Activated CD4-positive, alpha-beta T cell treated with anti-CD3 and anti-CD28 coated beads for 36 hours (primary cell): ENCODE data around the gene HIVEP3. TPM values are rescaled to one million over a fixed set of nuclear protein-coding genes. Genes with fewer than 3 reads are reported as not detected.

Experiments
- ATAC-seq: fragments of 200-7000 bp; cut with Tn5 transposase; one replicate; pipeline ENCODE4 v1.10.0; 2021; ENCODE audit warnings: mild to moderate bottlenecking, moderate library complexity
- CTCF ChIA-PET: fragments of 350-600 bp; sonication (Branson Sonifier 250); formaldehyde crosslinking; loops from one replicate; lab custom pipeline; 2021; ENCODE audit warnings: antibody characterized with exemption; lab: Charles Lee
- POLR2A ChIA-PET: fragments of 350-600 bp; sonication (Branson Sonifier 250); formaldehyde crosslinking; loops from one replicate; lab custom pipeline; 2021; ENCODE audit warnings: antibody characterized with exemption, inconsistent platforms; lab: Charles Lee
- DNase-seq: peaks from one replicate; pipeline ENCODE4 v3.0.0-alpha.2; 2020
- H3K27ac Mint-ChIP-seq: one replicate; pipeline ENCODE4 v1.8.0; 2021; ENCODE audit warnings: mixed read lengths
- H3K27me3 Mint-ChIP-seq: one replicate; pipeline ENCODE4 v1.8.0; 2021; ENCODE audit warnings: mixed read lengths
- H3K36me3 Mint-ChIP-seq: one replicate; pipeline ENCODE4 v1.8.0; 2021; ENCODE audit warnings: low read depth, mixed read lengths
- H3K4me1 Mint-ChIP-seq: one replicate; pipeline ENCODE4 v1.8.0; 2021; ENCODE audit warnings: mixed read lengths
- H3K4me3 Mint-ChIP-seq: one replicate; pipeline ENCODE4 v1.8.0; 2021; ENCODE audit warnings: mild to moderate bottlenecking, moderate library complexity, mixed read lengths
- H3K9me3 Mint-ChIP-seq: one replicate; pipeline ENCODE4 v1.8.0; 2021; ENCODE audit warnings: low read depth, mixed read lengths
- intact Hi-C, 2 experiments: fragments of 100-400 bp; cut with DNase I in 1 of 2; cut with micrococcal nuclease in 1 of 2; formaldehyde crosslinking; loops; one replicate each; pipeline versions ENCODE4 v1.14.2 to v1.15.1; 2022 to 2024; cut with DNase I, micrococcal nuclease
- total RNA-seq, 2 experiments: library from RNA; stranded (reverse); gene quantifications; one replicate each; pipeline ENCODE4 v1.2.3, GENCODE V29; 2021

HIVEP3 gene
- total RNA-seq, 2 experiments from 2014 or later: 29.4 to 39.6 TPM

DNA sequence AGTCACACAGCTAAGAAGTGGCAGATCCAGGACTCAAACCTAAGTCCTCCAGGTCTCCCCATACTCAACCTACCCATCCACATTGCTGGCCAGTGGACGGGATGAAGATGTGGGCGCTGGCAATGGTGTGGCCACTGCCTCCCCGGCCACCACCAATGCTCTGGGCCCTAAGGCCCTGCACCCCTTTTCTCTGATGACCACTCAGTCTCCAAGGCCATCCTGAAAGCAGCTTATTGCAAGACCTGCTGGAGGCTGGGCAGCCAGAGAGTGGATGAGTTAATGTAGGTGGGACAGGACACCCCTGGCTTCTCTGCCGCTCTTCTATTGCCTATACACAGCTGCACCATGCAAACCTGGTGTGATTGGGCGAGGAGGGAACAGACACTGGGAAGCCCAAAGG lies 178.7 kb downstream of the HIVEP3 start:
- ATAC-seq (no peak), DNase-seq (no peak)
- Mint-ChIP-seq H3K27me3 (no peaks in the 10 kb centered on the region), H3K4me1 (peaks cover 92% of the 10 kb centered on the region), H3K36me3 (peaks cover 4% of the 10 kb centered on the region), H3K4me3 (peak overlapping the region; percentile 58), H3K9me3 (no peaks in the 10 kb centered on the region), H3K27ac (peak overlapping the region; percentile 91)
- CTCF ChIA-PET: interaction anchor here (1.1 to 1.5 kb wide), 2 partner anchors 13 to 167 kb away, joined by 4 to 5 read pairs; no protein-coding TSS in a partner anchor
- intact Hi-C loops: no loop called here
- POLR2A ChIA-PET: no interaction called here

DNA sequence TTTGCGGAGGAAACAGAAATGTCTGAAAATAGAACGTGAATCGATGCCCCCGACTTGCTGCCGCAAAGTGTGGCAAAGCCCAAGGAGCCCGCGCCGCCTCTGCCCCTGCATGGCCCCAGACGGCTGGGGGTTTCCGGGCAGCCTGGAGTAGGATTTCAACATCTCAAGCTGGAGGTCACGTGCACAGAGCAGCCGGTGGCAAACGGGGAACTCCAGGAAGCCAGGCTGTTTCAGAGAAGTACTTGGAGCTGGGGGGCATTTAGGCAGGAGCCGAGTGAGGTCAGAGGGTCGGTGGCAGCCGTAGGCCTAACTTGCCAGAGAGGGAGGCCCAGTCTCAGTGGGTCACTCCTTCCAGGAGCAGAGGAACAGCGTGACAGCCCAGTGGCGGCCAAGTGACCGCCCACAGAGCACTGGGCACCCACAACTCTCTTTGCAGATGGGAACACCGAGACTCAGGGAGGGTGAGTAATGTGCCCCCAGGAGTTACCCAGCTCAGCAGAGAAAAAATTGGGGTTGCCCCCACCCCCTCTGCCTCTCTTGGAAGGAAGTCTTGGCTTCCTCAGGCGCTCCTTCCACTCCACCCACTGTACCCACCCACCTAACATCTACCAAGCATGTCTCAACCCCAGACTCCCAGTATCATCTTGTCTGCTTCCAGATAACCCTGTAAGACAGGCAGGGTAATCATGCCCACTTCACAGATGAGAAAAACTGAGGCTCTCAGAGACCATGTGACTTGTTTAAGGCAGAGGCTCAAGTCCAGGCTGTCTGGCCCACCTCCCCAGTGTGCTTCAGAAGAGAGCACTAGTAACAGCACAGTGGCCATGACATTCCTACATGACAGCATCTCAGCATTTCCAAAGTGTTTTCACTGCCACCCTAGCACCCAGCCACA lies 179.4 kb downstream of the HIVEP3 start:
- intact Hi-C loops: loop anchor here (1.0 to 2.0 kb wide), 9 partner anchors 15 to 181 kb away; no protein-coding TSS in a partner anchor
- peaks cover 92% of the 10 kb centered on the region for H3K4me1 Mint-ChIP-seq
- ATAC-seq (peak; percentile 50), DNase-seq (peak; percentile 95)
- H3K27ac Mint-ChIP-seq: peak overlapping the region; percentile 91
- no peaks in the 10 kb centered on the region for H3K9me3 Mint-ChIP-seq
- no peaks in the 10 kb centered on the region for H3K27me3 Mint-ChIP-seq
- peak overlapping the region; percentile 58 for H3K4me3 Mint-ChIP-seq
- ChIA-PET POLR2A (interaction anchor here (0.6 to 1.0 kb wide), 2 partner anchors 100 to 153 kb away, joined by 3 read pairs; no protein-coding TSS in a partner anchor), CTCF (interaction anchor here (1.1 kb wide), 1 partner anchor 166 kb away, joined by 4 read pairs; no protein-coding TSS in a partner anchor)
- peaks cover 1% of the 10 kb centered on the region for H3K36me3 Mint-ChIP-seq

DNA sequence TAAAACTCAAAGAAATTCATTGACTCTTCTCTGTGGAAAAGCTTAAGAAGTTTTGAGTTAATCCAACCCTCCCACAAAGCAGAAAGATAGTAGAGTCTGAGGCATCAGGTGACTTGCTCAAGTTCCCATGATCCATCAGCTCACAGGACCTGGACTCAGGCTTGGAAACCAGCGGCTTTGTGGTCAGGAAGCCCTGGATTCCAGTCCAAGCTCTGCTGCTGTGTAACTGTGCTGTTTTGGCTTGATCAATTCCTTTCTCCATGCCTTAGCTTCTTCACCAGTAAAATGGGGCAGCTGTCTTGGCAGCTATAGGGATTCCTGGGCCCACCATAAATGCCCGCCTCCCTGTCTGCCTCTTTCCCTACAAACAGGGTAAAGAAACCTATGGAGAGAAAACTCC lies 180.2 kb downstream of the HIVEP3 start:
- Mint-ChIP-seq H3K27ac (peak overlapping the region; percentile 91), H3K27me3 (no peaks in the 10 kb centered on the region), H3K36me3 (no peaks in the 10 kb centered on the region), H3K4me3 (peak overlapping the region; percentile 58), H3K4me1 (peaks cover 84% of the 10 kb centered on the region), H3K9me3 (no peaks in the 10 kb centered on the region)
- POLR2A ChIA-PET: interaction anchor here (0.6 to 0.9 kb wide), 2 partner anchors 100 to 917 kb away, joined by 3 to 4 read pairs; no protein-coding TSS in a partner anchor
- CTCF ChIA-PET: interaction anchor here (0.6 to 1.0 kb wide), 3 partner anchors 9 to 42 kb away, joined by 3 to 8 read pairs (median 4); no protein-coding TSS in a partner anchor
- intact Hi-C loops: loop anchor here in 1 of 2 experiments (2.0 kb wide), 3 partner anchors 16 to 76 kb away; no protein-coding TSS in a partner anchor
- no peak for ATAC-seq
- no peak for DNase-seq

DNA sequence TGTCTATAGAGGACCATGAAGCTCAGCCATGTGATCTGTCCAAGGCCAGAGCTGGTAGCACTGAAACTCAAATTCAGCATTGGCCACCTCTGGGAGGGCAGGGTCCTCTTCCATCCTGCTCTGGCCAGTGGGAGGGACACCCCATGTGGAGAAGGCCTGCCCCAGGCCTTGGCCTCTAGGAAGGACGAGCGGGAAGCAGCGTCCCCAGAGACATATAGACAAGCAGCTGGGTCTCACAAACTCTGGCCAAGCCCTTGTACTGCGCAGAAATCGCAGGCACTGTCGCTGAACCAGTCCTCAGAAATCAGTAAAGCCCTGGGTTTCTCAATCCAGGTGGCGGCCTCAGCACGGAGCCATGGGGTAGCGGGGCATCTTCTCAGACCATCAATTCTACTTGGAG lies 180.7 kb downstream of the HIVEP3 start:
- Mint-ChIP-seq H3K27me3 (no peaks in the 10 kb centered on the region), H3K9me3 (no peaks in the 10 kb centered on the region), H3K4me1 (peaks cover 79% of the 10 kb centered on the region), H3K36me3 (no peaks in the 10 kb centered on the region), H3K27ac (peak overlapping the region; percentile 91), H3K4me3 (peak overlapping the region; percentile 58)
- intact Hi-C loops: loop anchor here in 1 of 2 experiments (2.0 kb wide), 3 partner anchors 17 to 75 kb away; no protein-coding TSS in a partner anchor
- ATAC-seq: no peak
- ChIA-PET CTCF (interaction anchor here (0.6 to 1.0 kb wide), 4 partner anchors 9 to 1023 kb away, joined by 3 to 8 read pairs (median 4); no protein-coding TSS in a partner anchor), POLR2A (interaction anchor here (0.6 to 0.9 kb wide), 2 partner anchors 99 to 917 kb away, joined by 3 to 4 read pairs; no protein-coding TSS in a partner anchor)
- no peak for DNase-seq

DNA sequence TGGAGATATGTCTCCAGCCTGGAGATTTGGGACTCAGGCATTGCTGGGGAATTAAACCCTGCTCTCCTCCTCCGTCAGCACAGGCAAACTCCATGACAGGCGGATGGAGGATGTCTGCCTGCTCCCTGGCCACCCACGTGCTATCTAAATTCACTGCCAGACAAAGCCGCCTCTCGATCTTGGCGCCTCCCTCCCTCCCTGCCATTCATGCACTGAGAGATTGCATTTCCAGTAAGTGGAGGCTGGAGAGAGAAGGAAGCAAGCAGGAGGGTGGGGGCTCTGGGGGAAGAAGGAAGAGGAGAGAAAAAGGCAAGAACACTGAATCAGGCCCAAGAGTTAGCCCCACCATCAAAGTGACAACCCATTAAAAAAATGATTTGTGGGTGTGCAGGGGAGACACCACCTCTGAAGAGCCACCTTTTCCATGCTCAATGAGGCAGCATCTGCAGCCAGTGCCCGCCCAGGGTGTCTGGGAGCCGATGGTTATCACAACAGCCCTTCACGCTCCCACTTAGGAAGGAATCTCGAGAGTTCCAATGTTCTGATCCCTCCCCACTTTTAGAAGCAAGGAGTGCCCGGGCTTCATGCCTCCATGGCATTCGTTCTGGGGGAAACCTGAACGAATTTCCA lies 183.0 kb downstream of the HIVEP3 start:
- intact Hi-C loops: no loop called here
- no peaks in the 10 kb centered on the region for H3K27me3 Mint-ChIP-seq
- DNase-seq: no peak
- H3K27ac Mint-ChIP-seq: no peak overlapping the region
- no peaks in the 10 kb centered on the region for H3K36me3 Mint-ChIP-seq
- H3K4me3 Mint-ChIP-seq: no peak overlapping the region
- peaks cover 57% of the 10 kb centered on the region for H3K4me1 Mint-ChIP-seq
- no peaks in the 10 kb centered on the region for H3K9me3 Mint-ChIP-seq
- CTCF ChIA-PET: no interaction called here
- ATAC-seq: no peak
- POLR2A ChIA-PET: no interaction called here

DNA sequence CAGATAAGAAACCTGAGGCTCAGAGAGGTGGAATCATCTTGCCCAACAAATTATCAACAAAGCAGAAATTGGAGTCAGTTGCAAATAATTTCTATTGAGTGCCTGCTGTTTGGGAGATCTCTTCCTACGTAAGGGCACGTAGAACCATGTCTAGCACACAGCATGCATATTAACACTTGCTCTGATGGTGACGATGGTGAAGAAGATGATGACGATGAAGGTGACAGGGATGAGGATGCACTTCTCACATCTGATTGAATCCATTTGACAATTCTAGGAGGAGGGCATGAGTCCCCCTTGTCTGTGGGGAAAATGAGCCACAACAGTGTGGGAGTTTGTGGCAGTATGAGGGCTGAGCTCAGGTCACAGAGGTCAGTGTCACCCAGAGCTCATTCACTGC lies 183.6 kb downstream of the HIVEP3 start:
- H3K27me3 Mint-ChIP-seq: no peaks in the 10 kb centered on the region
- peaks cover 51% of the 10 kb centered on the region for H3K4me1 Mint-ChIP-seq
- CTCF ChIA-PET: no interaction called here
- no peaks in the 10 kb centered on the region for H3K36me3 Mint-ChIP-seq
- POLR2A ChIA-PET: no interaction called here
- H3K9me3 Mint-ChIP-seq: no peaks in the 10 kb centered on the region
- DNase-seq (no peak), ATAC-seq (no peak)
- H3K27ac Mint-ChIP-seq: no peak overlapping the region
- H3K4me3 Mint-ChIP-seq: no peak overlapping the region
- intact Hi-C loops: no loop called here

DNA sequence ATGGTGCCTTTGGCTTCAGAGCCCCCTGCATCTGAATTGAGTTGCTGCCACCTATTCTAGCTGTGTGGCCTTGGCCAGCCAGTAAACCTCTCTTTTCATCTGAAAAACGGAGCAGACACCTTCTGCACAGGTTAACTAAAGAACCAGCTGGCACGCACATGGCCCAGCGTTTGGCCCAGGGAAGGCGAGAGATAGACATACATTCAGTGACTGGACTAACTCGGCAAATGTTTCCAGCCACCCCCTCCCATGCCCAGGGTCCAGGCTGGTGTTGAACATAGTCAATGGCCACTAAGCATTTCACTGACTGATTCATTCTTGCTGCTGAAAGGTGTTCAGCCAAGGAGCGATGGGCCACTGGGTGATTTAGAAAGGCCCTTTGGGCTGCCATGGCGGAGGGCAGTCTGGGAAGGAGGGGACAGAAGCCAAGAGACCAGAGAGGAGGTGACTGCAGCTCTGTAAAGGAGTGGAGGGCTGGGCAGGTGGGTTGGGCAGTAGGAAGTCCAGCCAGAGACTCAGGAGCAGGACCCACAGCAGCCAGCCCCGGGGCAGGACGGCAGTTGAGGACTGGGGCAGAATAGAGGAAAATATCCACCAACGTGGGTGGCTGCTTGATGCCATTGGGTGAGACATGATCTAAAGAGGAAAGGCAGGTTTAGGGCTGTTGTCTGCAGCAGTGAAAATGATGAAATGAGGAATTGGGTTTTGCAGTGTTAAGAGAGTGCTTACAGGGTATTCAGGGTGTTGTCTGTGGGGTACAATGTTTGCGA lies 184.3 kb downstream of the HIVEP3 start:
- Mint-ChIP-seq H3K36me3 (no peaks in the 10 kb centered on the region), H3K27ac (no peak overlapping the region), H3K4me3 (no peak overlapping the region), H3K9me3 (no peaks in the 10 kb centered on the region), H3K4me1 (peaks cover 48% of the 10 kb centered on the region), H3K27me3 (no peaks in the 10 kb centered on the region)
- intact Hi-C loops: no loop called here
- DNase-seq (no peak), ATAC-seq (no peak)
- POLR2A ChIA-PET: no interaction called here
- CTCF ChIA-PET: no interaction called here

DNA sequence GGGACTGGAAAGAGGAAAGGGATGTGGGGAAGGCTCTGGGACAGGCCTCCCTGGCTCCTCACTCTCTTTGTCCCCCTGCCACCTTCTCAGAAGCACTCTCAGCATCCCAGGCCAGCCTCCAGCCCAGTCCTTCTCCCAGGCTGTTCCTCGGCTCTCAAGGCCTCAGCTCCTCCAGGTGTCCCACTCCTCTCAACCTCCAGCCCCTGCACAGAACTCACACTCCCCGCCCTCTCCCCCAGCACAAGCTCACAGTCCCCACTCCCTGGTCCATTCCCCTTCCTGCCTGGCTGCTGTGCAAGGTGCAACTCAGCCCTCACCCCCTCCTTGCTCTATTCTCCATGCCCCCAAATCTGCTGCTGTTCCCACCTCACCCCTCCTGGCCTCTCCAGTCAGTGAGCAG lies 185.0 kb downstream of the HIVEP3 start:
- no peak overlapping the region for H3K27ac Mint-ChIP-seq
- ATAC-seq (no peak), DNase-seq (no peak)
- no peaks in the 10 kb centered on the region for H3K36me3 Mint-ChIP-seq
- H3K27me3 Mint-ChIP-seq: no peaks in the 10 kb centered on the region
- ChIA-PET CTCF (interaction anchor here (0.5 kb wide), 1 partner anchor 142 kb away, joined by 3 read pairs; no protein-coding TSS in a partner anchor), POLR2A (no interaction called here)
- H3K4me3 Mint-ChIP-seq: no peak overlapping the region
- intact Hi-C loops: no loop called here
- peaks cover 49% of the 10 kb centered on the region for H3K4me1 Mint-ChIP-seq
- H3K9me3 Mint-ChIP-seq: no peaks in the 10 kb centered on the region

DNA sequence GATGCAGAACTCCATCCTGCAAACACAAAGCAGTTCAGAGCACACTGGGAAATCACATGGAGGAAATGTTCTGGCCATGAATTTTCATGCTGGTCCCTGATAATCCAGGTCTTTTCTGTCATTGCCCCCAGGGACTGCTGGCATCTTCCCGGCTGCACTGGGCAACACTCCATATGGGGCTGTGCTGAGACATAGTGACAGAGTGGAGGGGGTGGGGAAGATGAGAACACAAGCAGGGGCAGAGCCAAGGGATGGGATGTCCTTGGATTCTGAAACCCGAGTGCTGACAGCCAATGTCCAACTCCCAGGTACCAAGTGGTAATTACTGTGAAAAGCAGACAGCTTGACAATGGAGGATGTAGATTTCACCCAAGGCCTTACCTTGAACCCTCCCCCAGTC lies 185.7 kb downstream of the HIVEP3 start:
- Mint-ChIP-seq H3K27ac (no peak overlapping the region), H3K4me3 (no peak overlapping the region), H3K4me1 (peaks cover 49% of the 10 kb centered on the region), H3K36me3 (no peaks in the 10 kb centered on the region), H3K9me3 (no peaks in the 10 kb centered on the region), H3K27me3 (no peaks in the 10 kb centered on the region)
- POLR2A ChIA-PET: no interaction called here
- CTCF ChIA-PET: no interaction called here
- DNase-seq (no peak), ATAC-seq (no peak)
- intact Hi-C loops: no loop called here

DNA sequence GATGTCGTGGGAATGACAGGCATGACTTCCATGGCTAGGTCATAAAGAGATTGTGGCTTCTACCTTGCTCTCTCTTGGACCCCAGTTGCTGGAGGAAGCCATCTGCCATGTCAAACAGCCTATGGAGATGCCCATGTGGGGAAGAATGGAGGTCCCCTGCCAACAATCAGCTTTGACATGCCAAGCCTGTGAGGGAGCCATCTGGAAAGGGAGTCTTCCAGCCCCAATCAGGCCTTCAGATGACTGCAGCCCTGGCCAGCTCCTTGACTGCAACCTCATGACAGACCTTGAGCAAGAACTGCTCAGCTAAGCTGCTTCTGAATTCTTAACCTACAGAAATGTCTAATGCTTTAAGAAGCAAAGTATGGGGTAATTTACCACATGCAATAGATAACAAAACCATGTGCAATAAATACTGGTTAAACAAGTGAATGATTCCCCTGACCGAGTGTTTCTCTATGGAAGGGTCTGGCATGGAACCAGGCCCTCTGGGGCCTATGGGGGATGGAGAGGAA lies 187.1 kb downstream of the HIVEP3 start:
- intact Hi-C loops: no loop called here
- H3K9me3 Mint-ChIP-seq: no peaks in the 10 kb centered on the region
- DNase-seq (no peak), ATAC-seq (no peak)
- CTCF ChIA-PET: interaction anchor here (0.8 kb wide), 1 partner anchor 26 kb away, joined by 3 read pairs; no protein-coding TSS in a partner anchor
- peaks cover 52% of the 10 kb centered on the region for H3K4me1 Mint-ChIP-seq
- H3K27me3 Mint-ChIP-seq: no peaks in the 10 kb centered on the region
- no peak overlapping the region for H3K4me3 Mint-ChIP-seq
- no peaks in the 10 kb centered on the region for H3K36me3 Mint-ChIP-seq
- POLR2A ChIA-PET: no interaction called here
- H3K27ac Mint-ChIP-seq: no peak overlapping the region
